Spleen (tissue), 11 donors: ENCODE results near the gene SLC4A7. TPM values are rescaled to one million over a fixed set of nuclear protein-coding genes. Genes with fewer than 3 reads are reported as not detected.

Experiments
- DNase-seq: peaks from one replicate; pipeline ENCODE4 v3.0.0-alpha.2; 2020
- H3K27ac ChIP-seq, 8 donors: fragments of 200-600 bp; sonication (generic) in 7 of 8; 1 replicate in 4 of 8; 2 replicates in 4 of 8; pipeline versions ENCODE4 v1.5.0 to v1.8.0; 2016 to 2021; ENCODE audit warnings: inconsistent platforms in 4 of 8, mild to moderate bottlenecking in 4 of 8, moderate library complexity in 1 of 8
- H3K27me3 ChIP-seq, 7 donors: fragments of 200-600 bp; sonication (generic) in 6 of 7; replicated peaks in 1 of 7; 1 replicate in 4 of 7; 2 replicates in 3 of 7; pipeline versions ENCODE4 v1.5.0 to v1.8.0; 2016 to 2021; ENCODE audit warnings: inconsistent platforms in 3 of 7, mild to moderate bottlenecking in 1 of 7
- H3K36me3 ChIP-seq, 6 donors: fragments of 200-600 bp; sonication (generic) in 5 of 6; 1 replicate in 4 of 6; 2 replicates in 2 of 6; pipeline versions ENCODE4 v1.5.0 to v1.8.0; 2016 to 2021; ENCODE audit warnings: inconsistent platforms in 2 of 6
- H3K4me1 ChIP-seq, 6 donors: fragments of 200-600 bp; sonication (generic) in 5 of 6; 1 replicate in 3 of 6; 2 replicates in 3 of 6; pipeline versions ENCODE4 v1.5.0 to v1.8.0; 2016 to 2021; ENCODE audit warnings: inconsistent platforms in 3 of 6
- H3K4me3 ChIP-seq, 8 donors: fragments of 200-600 bp; sonication (generic) in 7 of 8; 1 replicate in 4 of 8; 2 replicates in 4 of 8; pipeline versions ENCODE4 v1.5.0 to v1.8.0; 2016 to 2021; ENCODE audit warnings: inconsistent platforms in 4 of 8, mild to moderate bottlenecking in 4 of 8, moderate library complexity in 2 of 8
- H3K9me3 ChIP-seq, 8 donors: fragments of 200-600 bp; sonication (generic) in 7 of 8; 1 replicate in 4 of 8; 2 replicates in 4 of 8; pipeline versions ENCODE4 v1.5.0 to v1.8.0; 2016 to 2021; ENCODE audit warnings: inconsistent platforms in 4 of 8
- POLR2A ChIP-seq, 3 donors: fragments of 450-650 bp; IDR thresholded peaks; one replicate each; pipeline ENCODE4 v1.5.1; 2017; ENCODE audit warnings: antibody characterized with exemption in 3 of 3, mild to moderate bottlenecking in 1 of 3
- POLR2AphosphoS5 ChIP-seq, 3 donors: sonication (generic); formaldehyde crosslinking; IDR thresholded peaks; one replicate each; pipeline ENCODE4 v1.5.1; 2017; ENCODE audit warnings: antibody characterized with exemption in 3 of 3
- WGBS, 5 donors: extraction: QIAGEN DNeasy Blood & Tissue Kit in 3 of 5; methylation state at CpG; one replicate each; pipeline versions ENCODE4 v1.1.5 to v1.1.7; 2013 to 2018; 5-methylcytosine and 5-hydroxymethylcytosine counted together
- intact Hi-C: fragments of 100-400 bp; cut with DNase I; formaldehyde crosslinking; loops from one replicate; pipeline ENCODE4 v1.15.0; 2023; ENCODE audit warnings: low total_unique reads
- polyA plus RNA-seq, 3 donors: library from polyadenylated mRNA; stranded (reverse); fragments of 200-250 nt; gene quantifications; one replicate each; pipeline ENCODE4 v1.2.1, GENCODE V29; 2013
- total RNA-seq, 7 donors: library from RNA; depleted of rRNA in 3 of 7; stranded (reverse); fragments of >200 nt in 3 of 7; fragmentation: NEBNext Ultra II Directional in 4 of 7; extraction: Animal tissue kit (Norgen Biotek cat#: 25700) in 4 of 7; gene quantifications; one replicate each; pipeline versions ENCODE4 v1.1.0 to v1.2.1, GENCODE V29; 2016 to 2021
- TF ChIP-seq, protein P1 (sequence below), 11 experiments: fragments of 200-600 bp in 7 of 11; fragments of 450-650 bp in 4 of 11; sonication (generic) in 4 of 11; IDR thresholded peaks in 8 of 11; conservative IDR thresholded peaks in 3 of 11; 1 replicate in 7 of 11; 2 replicates in 4 of 11; pipeline versions ENCODE4 v1.4.0 to v1.8.0; 2016 to 2021; ENCODE audit warnings: antibody characterized with exemption in 11 of 11, inconsistent platforms in 4 of 11, mild to moderate bottlenecking in 1 of 11
- donor health status: healthy with polysubstance abuse.
- donor health status: DM: no; HTN: no; CAD: no; lungs with moderate emphysema.
- donor health status: DM: no; HTN: no; CAD: no.
- donor health status: Bipolar disorder and iron deficiency.
- donor health status: healthy.
- donor health status: DM: no; HTN: no; CAD: no.
- donor health status: DM: yes; HTN: yes; CAD: no.

The SLC4A7 gene
- total and polyA plus RNA-seq, 10 donors, result 5.7 to 62.3 (median 38.9) TPM

GRCh38 chr3:27387625-27388024, 96.6 kb downstream of the SLC4A7 start:
- 85 to 96% (median 88%) methylated on average over 1 of the region's 1 CpG for WGBS, 5 donors
- Histone ChIP-seq H3K4me3 (no peak overlapping the region), H3K9me3 (no peaks in the 10 kb centered on the region), H3K4me1 (no peaks in the 10 kb centered on the region), H3K36me3 (peaks cover 4 to 81% (median 29%) of the 10 kb centered on the region in 6 donors), H3K27me3 (no peaks in the 10 kb centered on the region), H3K27ac (no peak overlapping the region)
- intact Hi-C loops, result no loop called here
- no peak for TF ChIP-seq POLR2A (IDR thresholded peaks at IDR 0.05)
- no peak for TF ChIP-seq POLR2AphosphoS5 (IDR thresholded peaks at IDR 0.05)
- TF ChIP-seq, protein P1, sequence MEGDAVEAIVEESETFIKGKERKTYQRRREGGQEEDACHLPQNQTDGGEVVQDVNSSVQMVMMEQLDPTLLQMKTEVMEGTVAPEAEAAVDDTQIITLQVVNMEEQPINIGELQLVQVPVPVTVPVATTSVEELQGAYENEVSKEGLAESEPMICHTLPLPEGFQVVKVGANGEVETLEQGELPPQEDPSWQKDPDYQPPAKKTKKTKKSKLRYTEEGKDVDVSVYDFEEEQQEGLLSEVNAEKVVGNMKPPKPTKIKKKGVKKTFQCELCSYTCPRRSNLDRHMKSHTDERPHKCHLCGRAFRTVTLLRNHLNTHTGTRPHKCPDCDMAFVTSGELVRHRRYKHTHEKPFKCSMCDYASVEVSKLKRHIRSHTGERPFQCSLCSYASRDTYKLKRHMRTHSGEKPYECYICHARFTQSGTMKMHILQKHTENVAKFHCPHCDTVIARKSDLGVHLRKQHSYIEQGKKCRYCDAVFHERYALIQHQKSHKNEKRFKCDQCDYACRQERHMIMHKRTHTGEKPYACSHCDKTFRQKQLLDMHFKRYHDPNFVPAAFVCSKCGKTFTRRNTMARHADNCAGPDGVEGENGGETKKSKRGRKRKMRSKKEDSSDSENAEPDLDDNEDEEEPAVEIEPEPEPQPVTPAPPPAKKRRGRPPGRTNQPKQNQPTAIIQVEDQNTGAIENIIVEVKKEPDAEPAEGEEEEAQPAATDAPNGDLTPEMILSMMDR (IDR thresholded peaks at IDR 0.05 in 8 of 11, conservative IDR thresholded peaks at IDR 0.05 in 3 of 11), result no peak
- no peak for DNase-seq

- no peak overlapping the region for H3K4me3 ChIP-seq
- H3K36me3 ChIP-seq, result peaks cover 3 to 81% (median 31%) of the 10 kb centered on the region in 6 donors
- H3K27me3 ChIP-seq, result no peaks in the 10 kb centered on the region
- no peaks in the 10 kb centered on the region for H3K9me3 ChIP-seq
- intact Hi-C loops, result no loop called here
- no peaks in the 10 kb centered on the region for H3K4me1 ChIP-seq
- TF ChIP-seq POLR2AphosphoS5 (IDR thresholded peaks at IDR 0.05) (no peak), POLR2A (IDR thresholded peaks at IDR 0.05) (no peak)
- TF ChIP-seq, protein P1 (IDR thresholded peaks at IDR 0.05 in 8 of 11, conservative IDR thresholded peaks at IDR 0.05 in 3 of 11), result no peak
- no peak for DNase-seq
- H3K27ac ChIP-seq, result no peak overlapping the region
Observed at GRCh38 chr3:27385504-27385903, 98.7 kb downstream of the SLC4A7 start.

GRCh38 chr3:27384191-27384590, 100.0 kb downstream of the SLC4A7 start:
- 94 to 100% (median 95%) methylated on average over 1 of the region's 1 CpG for WGBS, 5 donors
- intact Hi-C loops, result no loop called here
- H3K4me3 ChIP-seq, result no peak overlapping the region
- H3K36me3 ChIP-seq, result peaks cover 3 to 80% (median 25%) of the 10 kb centered on the region in 6 donors
- no peak for DNase-seq
- H3K27me3 ChIP-seq, result no peaks in the 10 kb centered on the region
- H3K4me1 ChIP-seq, result no peaks in the 10 kb centered on the region
- no peaks in the 10 kb centered on the region for H3K9me3 ChIP-seq
- H3K27ac ChIP-seq, result no peak overlapping the region
- no peak for TF ChIP-seq POLR2AphosphoS5 (IDR thresholded peaks at IDR 0.05)
- no peak for TF ChIP-seq POLR2A (IDR thresholded peaks at IDR 0.05)
- TF ChIP-seq, protein P1 (IDR thresholded peaks at IDR 0.05 in 8 of 11, conservative IDR thresholded peaks at IDR 0.05 in 3 of 11), result no peak

DNA sequence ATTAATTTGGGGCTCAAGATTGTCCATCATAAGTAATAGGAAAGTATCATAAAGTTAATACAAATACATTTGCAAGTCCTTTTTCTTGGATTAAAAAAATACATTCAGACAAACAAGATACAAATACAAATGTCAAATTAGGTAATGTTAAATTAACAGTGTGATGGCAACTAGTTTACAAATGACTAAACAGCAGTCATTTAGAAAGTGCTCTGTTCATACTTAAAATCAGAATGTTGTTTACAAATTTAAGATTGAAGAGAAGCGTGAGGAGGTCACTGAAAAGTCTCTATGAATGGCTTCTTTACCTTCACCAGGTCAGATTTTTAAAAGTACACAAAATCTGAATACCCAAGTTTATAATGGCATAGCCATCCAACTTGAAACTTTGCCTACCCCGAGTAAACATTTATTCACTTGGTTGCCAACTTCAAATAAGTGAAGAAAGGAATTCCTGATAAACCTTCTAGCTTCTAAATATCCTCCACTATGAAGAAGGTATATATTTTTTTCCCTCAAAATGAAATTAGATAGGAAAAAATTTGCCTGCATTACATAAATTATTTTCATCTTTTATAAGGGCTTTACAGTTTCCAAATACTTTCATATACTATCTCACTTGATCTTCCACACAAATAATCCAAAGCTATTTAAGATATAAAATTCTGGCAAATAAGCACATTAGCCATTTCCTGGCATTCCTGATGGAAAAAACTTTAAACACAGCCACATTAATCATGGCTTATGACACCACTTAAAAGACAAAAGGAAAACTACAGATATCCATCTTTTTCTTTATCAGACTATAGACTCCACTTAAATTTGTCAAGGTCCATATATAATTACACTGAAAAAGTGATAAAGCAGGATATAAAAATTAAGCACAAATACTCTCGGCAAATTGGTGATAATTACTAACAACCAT, 103.5 kb downstream of the SLC4A7 start:
- DNase-seq, result no peak
- H3K27ac ChIP-seq, result no peak overlapping the region
- H3K9me3 ChIP-seq, result no peaks in the 10 kb centered on the region
- no peaks in the 10 kb centered on the region for H3K4me1 ChIP-seq
- peaks cover 3 to 93% (median 27%) of the 10 kb centered on the region in 6 donors for H3K36me3 ChIP-seq
- no peaks in the 10 kb centered on the region for H3K27me3 ChIP-seq
- intact Hi-C loops, result no loop called here
- 72 to 90% (median 80%) methylated on average over 3 of the region's 3 CpGs for WGBS, 5 donors
- TF ChIP-seq POLR2AphosphoS5 (IDR thresholded peaks at IDR 0.05), result no peak
- TF ChIP-seq, protein P1 (IDR thresholded peaks at IDR 0.05 in 8 of 11, conservative IDR thresholded peaks at IDR 0.05 in 3 of 11), result no peak
- no peak for TF ChIP-seq POLR2A (IDR thresholded peaks at IDR 0.05)
- no peak overlapping the region for H3K4me3 ChIP-seq
